ENCODE measurements around the gene LARGE1. TPM values are rescaled to one million over a fixed set of nuclear protein-coding genes. Genes with fewer than 3 reads are reported as not detected.

LARGE1 gene
- total RNA-seq, 1 donor, result 22.8 TPM

GRCh38 chr22:33823552-33823951, 96.7 kb downstream of the LARGE1 start:
- H3K27ac ChIP-seq (ENCODE audit: low read depth, low read length), result no peak overlapping the region
- no peaks in the 10 kb centered on the region for H4K20me1 ChIP-seq (ENCODE audit: insufficient read depth, low read length)
- no peaks in the 10 kb centered on the region for H3K9me3 ChIP-seq (ENCODE audit: low read depth, low read length)
- H3K4me2 ChIP-seq (ENCODE audit: insufficient read depth, low read length), result no peak overlapping the region
- peak; percentile 23 for DNase-seq (ENCODE audit: insufficient read length, low spot score, missing footprints)
- H3K27me3 ChIP-seq (ENCODE audit: insufficient read depth, low read length), result no peaks in the 10 kb centered on the region
- H3K79me2 ChIP-seq (ENCODE audit: insufficient read depth, low read length), result no peaks in the 10 kb centered on the region
- no peaks in the 10 kb centered on the region for H3K4me1 ChIP-seq (ENCODE audit: insufficient read depth, low read length)
- H3K36me3 ChIP-seq (ENCODE audit: insufficient read depth, low read length), result no peaks in the 10 kb centered on the region
- TF ChIP-seq, protein P1, sequence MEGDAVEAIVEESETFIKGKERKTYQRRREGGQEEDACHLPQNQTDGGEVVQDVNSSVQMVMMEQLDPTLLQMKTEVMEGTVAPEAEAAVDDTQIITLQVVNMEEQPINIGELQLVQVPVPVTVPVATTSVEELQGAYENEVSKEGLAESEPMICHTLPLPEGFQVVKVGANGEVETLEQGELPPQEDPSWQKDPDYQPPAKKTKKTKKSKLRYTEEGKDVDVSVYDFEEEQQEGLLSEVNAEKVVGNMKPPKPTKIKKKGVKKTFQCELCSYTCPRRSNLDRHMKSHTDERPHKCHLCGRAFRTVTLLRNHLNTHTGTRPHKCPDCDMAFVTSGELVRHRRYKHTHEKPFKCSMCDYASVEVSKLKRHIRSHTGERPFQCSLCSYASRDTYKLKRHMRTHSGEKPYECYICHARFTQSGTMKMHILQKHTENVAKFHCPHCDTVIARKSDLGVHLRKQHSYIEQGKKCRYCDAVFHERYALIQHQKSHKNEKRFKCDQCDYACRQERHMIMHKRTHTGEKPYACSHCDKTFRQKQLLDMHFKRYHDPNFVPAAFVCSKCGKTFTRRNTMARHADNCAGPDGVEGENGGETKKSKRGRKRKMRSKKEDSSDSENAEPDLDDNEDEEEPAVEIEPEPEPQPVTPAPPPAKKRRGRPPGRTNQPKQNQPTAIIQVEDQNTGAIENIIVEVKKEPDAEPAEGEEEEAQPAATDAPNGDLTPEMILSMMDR (IDR thresholded peaks at IDR 0.05; ENCODE audit: extremely low read depth, low read depth, low read length), result no peak
- no peak overlapping the region for H2AFZ ChIP-seq (ENCODE audit: low read length)
- H3K4me3 ChIP-seq (ENCODE audit: insufficient read depth, low read length), result no peak overlapping the region

- H3K4me2 ChIP-seq (ENCODE audit: insufficient read depth, low read length), result no peak overlapping the region
- TF ChIP-seq, protein P1 (IDR thresholded peaks at IDR 0.05; ENCODE audit: extremely low read depth, low read depth, low read length), result no peak
- no peak overlapping the region for H3K4me3 ChIP-seq (ENCODE audit: insufficient read depth, low read length)
- no peaks in the 10 kb centered on the region for H3K79me2 ChIP-seq (ENCODE audit: insufficient read depth, low read length)
- no peaks in the 10 kb centered on the region for H3K36me3 ChIP-seq (ENCODE audit: insufficient read depth, low read length)
- H3K9me3 ChIP-seq (ENCODE audit: low read depth, low read length), result no peaks in the 10 kb centered on the region
- no peaks in the 10 kb centered on the region for H3K4me1 ChIP-seq (ENCODE audit: insufficient read depth, low read length)
- H3K27ac ChIP-seq (ENCODE audit: low read depth, low read length), result no peak overlapping the region
- DNase-seq (ENCODE audit: insufficient read length, low spot score, missing footprints), result no peak
- no peak overlapping the region for H2AFZ ChIP-seq (ENCODE audit: low read length)
- H3K27me3 ChIP-seq (ENCODE audit: insufficient read depth, low read length), result no peaks in the 10 kb centered on the region
- H4K20me1 ChIP-seq (ENCODE audit: insufficient read depth, low read length), result no peaks in the 10 kb centered on the region
Measured at GRCh38 chr22:33821290-33821689, 99.0 kb downstream of the LARGE1 start.

GRCh38 chr22:33819743-33820142, 100.5 kb downstream of the LARGE1 start:
- TF ChIP-seq, protein P1 (IDR thresholded peaks at IDR 0.05; ENCODE audit: extremely low read depth, low read depth, low read length), result no peak
- no peak for DNase-seq (ENCODE audit: insufficient read length, low spot score, missing footprints)
- Histone ChIP-seq H3K27me3 (ENCODE audit: insufficient read depth, low read length) (no peaks in the 10 kb centered on the region), H3K9me3 (ENCODE audit: low read depth, low read length) (no peaks in the 10 kb centered on the region), H3K27ac (ENCODE audit: low read depth, low read length) (no peak overlapping the region), H3K4me2 (ENCODE audit: insufficient read depth, low read length) (no peak overlapping the region), H3K36me3 (ENCODE audit: insufficient read depth, low read length) (no peaks in the 10 kb centered on the region), H3K4me3 (ENCODE audit: insufficient read depth, low read length) (no peak overlapping the region), H3K79me2 (ENCODE audit: insufficient read depth, low read length) (no peaks in the 10 kb centered on the region), H2AFZ (ENCODE audit: low read length) (no peak overlapping the region), H3K4me1 (ENCODE audit: insufficient read depth, low read length) (no peaks in the 10 kb centered on the region), H4K20me1 (ENCODE audit: insufficient read depth, low read length) (no peaks in the 10 kb centered on the region)

DNA sequence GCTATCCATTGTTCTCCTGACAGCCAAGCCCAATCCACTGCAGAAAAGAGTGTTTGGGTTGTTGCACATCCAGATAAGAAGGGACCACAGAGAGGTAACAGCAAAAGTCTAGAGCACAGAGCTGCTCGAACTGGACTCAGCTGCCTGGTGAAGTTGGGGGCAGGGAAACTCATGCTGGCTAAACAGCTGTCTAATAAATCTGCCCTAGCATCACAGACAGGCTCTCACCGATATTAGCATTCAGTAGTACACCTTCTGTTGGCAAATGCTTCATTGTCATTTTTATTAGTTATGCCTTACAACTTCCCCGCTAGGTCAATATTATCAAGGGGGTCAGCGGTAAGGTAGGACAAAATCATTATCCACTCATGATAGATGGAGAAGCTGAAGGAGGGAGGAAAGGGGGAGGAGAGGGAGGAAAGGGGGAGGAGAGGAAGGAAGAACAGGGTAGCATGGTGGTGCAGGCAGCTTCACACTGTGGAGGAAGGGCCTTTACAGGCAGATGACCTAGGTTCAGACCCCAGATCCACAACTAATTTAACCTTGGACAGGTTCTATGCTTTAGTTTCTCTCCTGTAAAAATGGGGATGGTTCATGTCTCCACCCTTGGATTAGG, 102.7 kb downstream of the LARGE1 start:
- TF ChIP-seq, protein P1 (IDR thresholded peaks at IDR 0.05; ENCODE audit: extremely low read depth, low read depth, low read length), result no peak
- Histone ChIP-seq H2AFZ (ENCODE audit: low read length) (no peak overlapping the region), H3K4me3 (ENCODE audit: insufficient read depth, low read length) (no peak overlapping the region), H3K9me3 (ENCODE audit: low read depth, low read length) (no peaks in the 10 kb centered on the region), H3K27ac (ENCODE audit: low read depth, low read length) (no peak overlapping the region), H3K27me3 (ENCODE audit: insufficient read depth, low read length) (no peaks in the 10 kb centered on the region), H3K79me2 (ENCODE audit: insufficient read depth, low read length) (no peaks in the 10 kb centered on the region), H3K36me3 (ENCODE audit: insufficient read depth, low read length) (no peaks in the 10 kb centered on the region), H4K20me1 (ENCODE audit: insufficient read depth, low read length) (no peaks in the 10 kb centered on the region), H3K4me2 (ENCODE audit: insufficient read depth, low read length) (no peak overlapping the region), H3K4me1 (ENCODE audit: insufficient read depth, low read length) (no peaks in the 10 kb centered on the region)
- DNase-seq (ENCODE audit: insufficient read length, low spot score, missing footprints), result no peak

Data from osteoblast (primary cell).